NCI-H2196 treated with DMSO at 0.1 percent for 48 hours (cell line): ENCODE results near the gene CISH.
A peak's percentile ranks its signal among the peaks of the same experiment; 100 is the strongest.

ENCODE experiments used
- DNase-seq: peaks from one replicate; lab custom pipeline; 2025; ENCODE audit not compliant: unreplicated experiment; lab: John Stamatoyannopoulos, UW

Gene CISH

DNA sequence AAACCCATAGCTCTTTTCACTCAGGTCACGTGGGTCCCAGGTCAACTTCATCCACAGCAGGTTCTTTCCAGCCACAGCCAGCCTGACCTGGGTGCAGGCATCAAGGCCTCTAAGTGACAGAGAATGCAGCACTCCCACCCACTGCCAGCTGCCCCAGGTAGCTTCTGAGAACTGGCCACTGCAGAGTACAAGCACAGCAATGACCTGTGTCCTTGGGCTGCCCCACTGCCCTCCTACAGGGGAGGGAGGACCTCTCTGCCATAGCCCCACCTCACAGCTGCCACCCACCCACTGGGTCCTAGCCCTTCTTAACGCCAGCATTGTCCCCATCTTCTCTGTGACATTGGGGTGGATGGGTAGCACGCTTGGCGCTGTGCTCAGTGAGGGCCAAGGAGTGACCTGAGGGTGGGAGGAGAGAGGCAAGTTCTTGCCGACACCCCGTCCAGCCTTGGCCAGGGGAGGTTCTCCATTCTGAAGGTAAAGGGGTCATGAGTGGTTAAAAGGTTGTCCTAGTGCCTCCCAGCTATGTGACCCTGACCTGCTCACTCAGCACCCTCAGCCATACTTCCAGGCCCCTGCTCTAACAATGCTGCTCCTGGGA is 12.4 kb downstream of the CISH start:
- DNase-seq: no peak

DNA sequence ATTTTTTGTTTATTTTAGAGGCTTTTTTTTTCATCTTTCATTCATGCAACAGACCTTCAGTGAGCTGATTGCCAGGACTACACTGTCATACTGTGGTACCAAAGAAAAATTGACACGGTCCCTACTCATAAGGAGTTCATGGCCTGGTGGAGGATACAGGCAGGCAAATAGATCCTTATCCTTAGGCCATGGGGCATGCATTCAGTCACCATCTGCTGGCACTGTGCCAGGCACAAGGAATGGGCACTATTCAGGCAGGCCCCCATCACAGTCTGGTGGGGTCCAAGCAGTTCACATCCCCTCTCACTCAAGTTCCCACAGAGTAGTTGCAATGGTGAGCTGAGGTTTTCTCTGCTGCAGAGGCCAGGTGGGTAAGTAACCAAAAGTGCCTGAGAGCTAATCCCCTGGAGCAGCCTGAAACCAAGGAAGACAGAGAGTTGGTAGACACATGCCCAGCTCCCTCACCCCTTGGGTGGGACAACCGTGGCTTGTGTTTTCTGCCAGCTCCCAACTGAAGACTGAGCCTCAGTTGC is 17.3 kb downstream of the CISH start:
- DNase-seq: no peak

DNA sequence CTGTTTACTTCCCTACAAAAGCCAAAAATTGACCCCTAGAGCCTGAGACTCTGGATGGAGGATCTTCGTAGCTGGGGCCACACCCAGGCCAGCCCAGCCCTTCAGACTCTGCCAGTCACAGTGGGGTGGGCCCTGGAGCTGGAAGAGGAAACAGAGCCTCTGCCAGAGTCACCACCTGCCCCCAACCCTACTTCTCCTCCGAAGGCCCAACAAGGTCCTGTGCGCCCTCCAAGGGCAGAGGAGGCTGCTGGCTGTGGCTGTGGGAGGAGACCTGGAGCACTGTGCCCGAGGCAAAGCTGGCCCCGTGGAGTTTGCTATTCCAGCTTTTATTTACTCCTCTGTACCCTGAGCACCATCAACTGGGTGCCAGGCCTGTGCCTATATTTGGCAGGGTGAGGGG is 19.0 kb downstream of the CISH start:
- DNase-seq: no peak

DNA sequence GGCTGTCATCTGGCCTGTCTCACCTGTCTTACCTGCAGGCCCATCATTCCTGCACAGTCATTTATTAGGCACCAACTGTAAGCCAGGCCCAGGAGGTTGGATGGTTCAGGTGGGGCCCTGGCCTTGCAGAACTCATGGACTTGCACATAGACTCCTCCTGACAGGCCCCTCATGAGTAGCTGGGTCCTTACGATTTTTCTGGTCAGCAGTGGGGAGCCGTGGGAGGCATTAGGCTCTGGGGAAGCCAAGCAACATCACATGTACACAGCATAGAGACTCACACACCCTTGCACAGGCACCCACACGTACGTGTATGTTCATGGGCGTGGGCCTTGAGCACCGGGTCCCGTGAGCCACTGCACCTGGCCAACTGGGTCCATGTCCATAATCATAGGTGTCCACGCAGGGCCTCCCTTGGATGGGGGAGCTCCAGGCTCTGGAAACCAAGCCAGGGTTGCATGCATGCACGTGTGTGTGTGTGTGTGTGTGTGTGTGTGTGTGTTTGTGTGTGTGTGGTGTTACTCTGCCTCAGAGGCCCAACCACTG is 20.3 kb downstream of the CISH start:
- DNase-seq: no peak

DNA sequence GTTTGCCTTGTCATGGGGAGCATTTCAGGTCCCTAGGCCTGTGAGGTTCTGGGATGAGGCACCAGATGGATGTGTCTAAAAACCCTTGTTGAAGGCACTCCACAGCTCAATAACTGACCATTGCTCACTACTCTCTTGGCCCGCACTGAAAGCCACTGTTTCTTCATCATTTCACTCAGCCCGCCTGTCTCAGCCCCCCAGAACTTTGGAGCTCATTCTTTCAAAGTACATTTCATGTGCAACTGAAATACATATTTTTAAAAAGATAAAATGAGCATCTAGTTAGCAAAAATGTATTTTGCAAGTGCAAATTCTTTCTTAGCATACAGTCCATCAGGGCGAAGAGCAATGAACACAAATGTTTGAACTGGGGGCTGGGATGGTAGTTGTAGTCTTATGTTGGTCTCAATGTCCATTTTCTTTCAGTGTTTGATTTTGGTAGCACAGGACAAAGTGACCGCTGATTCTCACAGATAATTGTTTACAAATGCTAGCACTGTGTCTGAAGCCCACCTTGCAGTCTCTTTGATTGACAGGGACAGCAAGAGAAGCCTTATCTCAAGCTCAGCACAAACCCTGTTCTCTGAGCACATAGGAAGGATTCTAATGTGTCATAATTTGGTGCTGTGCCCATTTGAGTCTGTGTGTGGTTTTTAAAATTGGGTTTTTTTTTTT is 22.7 kb downstream of the CISH start:
- no peak for DNase-seq

DNA sequence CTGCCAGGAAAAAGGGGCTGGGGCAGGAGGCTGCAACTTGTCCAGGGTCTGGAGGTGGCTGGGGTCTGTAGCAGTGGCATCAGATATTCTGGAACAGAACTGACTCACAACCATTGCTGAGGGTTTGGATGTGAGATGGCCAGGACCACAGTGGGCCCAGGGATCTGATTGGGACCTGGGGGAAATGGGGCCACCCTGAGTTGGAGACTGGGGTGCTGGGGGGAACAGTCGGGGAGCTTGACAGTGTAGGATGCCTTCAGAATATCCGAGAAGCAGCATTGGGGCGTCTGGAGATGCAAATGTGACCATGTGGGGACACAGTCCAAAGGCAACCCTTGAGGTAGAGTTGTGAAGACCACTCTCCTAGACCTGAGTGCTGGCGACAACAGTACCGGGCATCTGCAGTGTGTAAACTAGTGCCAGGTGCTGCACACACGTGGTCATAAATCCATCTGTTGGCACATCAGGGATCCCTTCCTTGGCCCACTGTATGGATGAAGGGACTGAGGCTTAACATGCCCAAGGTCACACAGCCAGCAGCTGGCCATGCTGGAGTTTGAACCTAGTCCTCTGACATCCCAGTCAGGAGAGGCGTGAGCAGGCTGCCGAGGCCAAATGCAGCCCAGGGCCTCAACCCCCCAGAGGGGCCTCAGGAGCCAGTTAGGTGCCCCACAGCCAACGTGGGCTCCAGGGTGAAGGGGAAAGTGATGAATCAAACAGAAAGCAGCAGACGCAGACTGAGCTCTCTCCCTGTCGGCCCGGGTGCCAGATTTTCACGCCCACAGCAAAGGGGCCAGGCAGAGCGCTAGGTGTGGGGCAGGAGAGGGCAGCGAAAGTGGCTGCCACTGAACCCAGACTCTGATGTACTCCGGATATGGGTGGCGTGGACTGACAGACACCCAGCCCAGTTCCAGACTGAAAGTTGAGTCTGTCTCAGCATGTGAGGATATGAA is 23.5 kb downstream of the CISH start:
- DNase-seq: no peak

DNA sequence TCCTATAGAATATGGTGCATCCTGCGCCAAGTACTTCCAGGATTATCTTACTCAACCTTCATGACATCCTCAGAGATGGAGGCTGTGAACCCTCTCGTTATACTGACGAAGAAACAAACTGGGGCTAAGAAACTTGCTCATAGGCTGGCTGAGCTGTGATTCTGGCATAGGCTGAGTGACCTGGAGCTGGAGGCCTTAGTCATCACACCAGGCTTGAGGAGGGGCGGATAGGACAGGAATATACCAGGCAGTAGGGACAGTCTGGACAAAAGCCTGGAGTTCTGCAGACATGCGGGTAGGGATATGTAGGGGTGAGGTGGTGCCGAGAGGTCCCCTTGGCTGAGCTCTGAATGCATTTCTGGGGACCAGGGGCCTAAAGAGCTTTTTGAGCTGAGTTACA is 24.2 kb downstream of the CISH start:
- no peak for DNase-seq

DNA sequence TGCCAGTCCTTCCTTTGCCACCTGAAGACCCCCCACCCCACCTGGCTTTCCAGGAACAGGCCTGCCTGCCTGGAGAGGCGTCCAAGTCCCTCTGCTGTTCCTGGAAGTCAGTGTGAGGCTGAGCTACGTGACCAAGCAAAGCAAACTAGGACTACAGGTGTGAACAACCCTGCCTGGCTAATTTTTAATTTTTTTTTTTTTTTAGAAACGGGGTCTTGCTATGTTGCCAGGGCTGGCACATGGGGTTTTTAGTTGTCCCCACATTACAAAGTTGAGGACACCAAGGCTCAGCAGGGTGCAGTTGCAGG is 24.9 kb downstream of the CISH start:
- no peak for DNase-seq

DNA sequence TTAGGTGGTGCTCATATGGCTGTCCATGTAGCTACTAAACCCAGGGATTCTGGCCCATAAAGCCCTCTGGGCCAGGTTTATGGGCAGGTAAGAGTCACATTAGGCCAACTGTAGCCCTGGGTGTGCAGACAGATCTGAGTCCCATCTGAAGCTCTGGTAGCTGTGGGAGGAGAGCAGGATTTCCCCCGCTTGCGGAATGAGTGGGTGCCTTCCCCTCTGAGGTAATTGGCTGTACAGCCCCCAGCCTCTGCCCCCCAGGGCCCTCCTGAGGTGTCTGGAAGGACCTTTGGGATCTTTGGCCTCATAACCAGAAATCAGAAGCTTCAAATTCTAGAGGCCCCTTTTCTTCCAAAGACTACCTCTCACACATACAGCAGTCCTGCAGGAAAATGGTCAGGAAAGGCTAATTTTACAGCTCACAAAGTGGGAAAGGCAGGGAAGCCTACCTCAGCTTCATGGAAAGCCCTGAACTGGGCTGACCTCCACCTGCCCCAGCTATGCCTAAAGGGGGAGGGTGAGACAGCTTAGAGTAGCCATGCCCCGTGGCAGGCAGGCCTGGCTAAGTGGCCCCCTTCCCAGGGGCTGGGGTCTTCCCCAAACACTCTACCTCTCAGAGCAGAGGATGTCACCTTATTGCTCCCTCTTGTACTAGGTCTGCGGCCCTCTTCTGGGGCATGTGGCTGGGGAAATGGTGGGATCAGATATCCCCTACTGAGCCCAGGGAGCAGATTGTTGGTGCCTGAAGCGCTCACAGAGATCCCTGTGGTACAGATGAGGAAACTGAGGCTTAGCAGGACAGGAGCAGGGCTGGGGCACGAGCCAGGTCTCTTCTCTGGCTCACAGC is 25.4 kb downstream of the CISH start:
- no peak for DNase-seq

DNA sequence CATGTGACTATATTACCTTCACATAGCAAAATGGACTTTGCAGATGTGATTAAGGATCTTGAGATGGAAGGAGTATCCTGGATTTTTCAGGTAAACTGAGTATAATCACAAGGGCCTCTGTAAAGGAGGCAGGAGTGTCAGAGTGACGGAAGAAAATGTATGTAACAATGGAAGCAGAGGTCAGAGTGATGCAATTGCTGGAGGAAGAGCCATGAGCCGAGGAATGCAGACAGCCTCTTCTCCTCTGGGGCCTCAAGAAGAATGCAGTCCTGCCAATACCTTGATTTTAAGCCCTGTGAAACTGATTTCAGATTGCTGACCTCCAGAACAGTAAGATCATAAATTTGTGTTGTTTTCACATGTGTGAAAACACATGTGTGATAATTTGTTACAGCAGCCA is 27.2 kb downstream of the CISH start:
- no peak for DNase-seq

DNA sequence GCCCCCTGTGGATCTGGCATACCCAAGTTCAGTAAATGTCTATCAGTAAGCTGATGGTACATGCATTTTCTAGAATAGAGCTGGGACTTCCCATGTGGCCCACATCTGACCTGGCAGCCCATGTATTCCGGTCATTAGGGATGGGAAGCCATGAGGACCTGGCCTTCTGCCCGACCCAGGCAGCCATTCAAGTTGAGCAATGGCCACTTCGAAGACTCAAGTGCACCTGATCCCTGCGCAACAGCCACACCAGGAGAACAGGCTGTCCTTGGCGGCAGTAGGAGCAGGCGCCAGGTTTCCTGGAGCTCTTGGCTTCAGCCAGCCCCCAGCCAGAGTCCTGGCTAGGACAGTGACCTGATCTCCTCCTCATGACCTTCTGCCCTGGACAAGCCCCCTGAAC is 27.7 kb downstream of the CISH start:
- peak; percentile 49 for DNase-seq

DNA sequence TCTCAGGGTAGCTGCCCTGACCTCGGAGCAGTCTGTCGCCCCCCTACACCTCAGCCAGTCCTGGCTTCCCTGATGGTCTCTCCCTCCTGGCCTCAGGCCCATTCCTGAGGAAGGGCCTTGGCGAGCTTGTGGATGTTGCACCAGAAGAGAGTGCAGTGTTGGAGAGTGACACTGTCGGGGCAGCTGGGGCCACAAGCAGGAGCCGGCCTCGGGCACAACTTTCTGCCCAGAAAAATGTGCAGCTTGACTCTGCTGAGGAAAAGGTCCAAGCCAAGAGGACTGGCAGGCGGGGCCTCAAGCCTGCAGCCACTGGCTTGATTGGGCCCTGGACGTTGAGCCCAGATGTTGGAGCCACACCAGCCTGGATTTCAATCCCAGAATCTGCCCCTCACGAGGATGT is 29.5 kb downstream of the CISH start:
- no peak for DNase-seq

DNA sequence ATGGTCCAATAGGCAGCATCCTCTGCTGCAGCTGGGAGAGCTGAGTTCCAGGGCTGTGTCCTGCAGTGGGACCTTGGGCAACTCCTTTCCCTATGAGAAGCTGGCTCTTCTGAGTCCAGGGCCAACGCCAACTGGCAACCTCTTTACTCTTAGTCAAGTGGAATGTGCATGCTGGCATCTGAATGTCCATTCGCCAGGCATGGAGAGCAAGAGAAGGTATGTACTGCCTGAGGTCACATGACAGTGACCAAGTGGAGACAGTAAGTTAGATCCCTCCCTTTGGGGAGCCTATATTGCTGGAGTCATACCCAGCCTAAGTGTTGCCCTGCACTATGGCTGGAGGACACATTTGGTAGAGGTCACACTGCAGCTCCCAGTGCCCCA is 30.1 kb downstream of the CISH start:
- no peak for DNase-seq

DNA sequence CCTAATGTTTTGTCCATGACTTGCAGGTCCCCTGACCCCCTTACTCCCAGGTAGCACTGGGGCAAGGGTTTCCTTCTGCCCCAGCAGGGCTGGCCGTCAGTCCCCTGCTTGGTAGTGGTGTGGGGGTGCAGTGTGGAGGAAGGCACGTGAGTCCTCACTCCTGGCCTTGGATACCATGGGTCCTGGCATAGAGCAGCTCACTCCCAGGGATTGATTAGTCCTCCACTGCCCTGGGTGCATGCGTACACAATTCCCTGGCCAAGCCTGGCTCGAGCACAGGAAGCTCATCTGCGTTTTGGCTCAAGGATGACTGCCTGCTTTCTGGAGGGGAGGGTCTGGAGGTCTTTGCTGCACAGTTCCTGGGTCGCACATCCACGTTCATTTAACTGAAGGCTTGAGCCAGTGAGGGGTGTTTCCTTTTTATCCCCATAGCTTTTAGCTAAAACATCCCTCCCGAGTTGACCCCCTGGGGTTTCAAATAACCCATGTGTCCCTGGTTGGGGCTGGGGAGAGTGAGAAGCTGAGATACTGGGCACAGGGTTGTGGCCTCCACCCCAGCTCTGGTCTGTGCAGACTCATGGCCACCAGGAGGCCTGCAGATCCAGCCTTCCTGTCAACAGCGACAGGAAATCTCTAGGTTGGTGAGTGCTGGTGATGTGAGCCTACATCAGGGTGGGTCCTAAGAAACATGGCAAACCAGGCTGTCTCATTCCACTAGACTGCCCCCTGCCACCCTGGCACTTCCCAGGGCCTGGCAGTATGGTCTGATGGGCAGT is 30.7 kb downstream of the CISH start:
- no peak for DNase-seq

DNA sequence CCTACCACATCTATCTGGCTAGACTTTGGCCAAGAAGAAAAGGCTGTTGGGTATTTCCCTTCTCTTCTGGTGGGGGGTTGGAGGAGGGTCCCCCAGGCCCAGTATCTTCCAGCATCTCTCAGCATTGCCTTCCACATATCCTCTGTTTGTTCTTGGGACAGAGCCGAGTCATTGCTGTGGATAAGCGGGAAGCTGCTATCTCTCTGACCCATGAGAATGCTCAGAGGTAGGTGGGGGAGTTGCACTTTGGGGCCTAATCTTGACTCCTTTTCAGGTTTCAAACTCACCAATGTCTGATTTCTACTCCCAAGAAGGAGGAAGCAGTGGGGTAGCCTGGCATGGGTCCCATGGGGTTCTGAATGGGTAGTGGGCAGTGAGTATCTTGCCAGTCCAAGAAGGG is 34.2 kb downstream of the CISH start:
- no peak for DNase-seq

DNA sequence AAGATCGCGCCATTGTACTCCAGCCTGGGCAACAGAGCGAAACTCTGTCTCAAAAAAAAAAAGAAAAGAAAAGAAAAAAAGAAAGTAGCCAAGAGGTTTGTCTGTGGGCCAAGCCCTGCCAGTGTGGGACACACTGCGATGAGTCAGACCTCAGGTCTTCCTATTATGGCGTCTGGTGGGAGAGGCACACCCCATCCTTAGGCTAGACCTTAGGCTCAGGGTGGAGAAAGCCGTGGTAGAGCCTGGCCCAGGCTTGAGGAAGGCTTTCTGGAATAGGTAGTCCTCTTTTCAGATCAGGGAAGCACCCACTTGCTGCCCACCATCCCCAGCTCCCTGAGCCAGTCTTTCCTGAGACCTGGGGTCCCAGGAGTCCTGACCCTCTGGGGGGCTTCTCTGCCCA is 36.2 kb downstream of the CISH start:
- DNase-seq: no peak

DNA sequence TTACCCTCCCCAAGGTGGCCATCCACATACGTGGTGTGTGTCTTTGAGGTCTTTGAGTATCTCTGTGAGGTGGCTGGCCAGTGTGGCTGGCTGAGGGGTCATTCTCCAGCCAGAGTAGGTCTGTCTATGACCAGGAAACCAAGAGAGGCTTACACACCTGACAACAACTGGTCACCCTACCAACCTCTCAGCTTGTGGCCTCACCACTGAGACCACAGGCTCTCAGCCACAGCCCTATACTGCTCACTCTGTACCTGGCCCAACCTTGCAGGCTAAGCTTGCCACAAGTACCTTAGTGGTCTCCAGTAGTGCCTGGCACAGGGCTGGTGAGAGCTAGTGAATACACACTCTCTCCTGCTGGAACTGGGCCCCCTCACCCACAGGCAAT is 37.1 kb downstream of the CISH start:
- DNase-seq: no peak

DNA sequence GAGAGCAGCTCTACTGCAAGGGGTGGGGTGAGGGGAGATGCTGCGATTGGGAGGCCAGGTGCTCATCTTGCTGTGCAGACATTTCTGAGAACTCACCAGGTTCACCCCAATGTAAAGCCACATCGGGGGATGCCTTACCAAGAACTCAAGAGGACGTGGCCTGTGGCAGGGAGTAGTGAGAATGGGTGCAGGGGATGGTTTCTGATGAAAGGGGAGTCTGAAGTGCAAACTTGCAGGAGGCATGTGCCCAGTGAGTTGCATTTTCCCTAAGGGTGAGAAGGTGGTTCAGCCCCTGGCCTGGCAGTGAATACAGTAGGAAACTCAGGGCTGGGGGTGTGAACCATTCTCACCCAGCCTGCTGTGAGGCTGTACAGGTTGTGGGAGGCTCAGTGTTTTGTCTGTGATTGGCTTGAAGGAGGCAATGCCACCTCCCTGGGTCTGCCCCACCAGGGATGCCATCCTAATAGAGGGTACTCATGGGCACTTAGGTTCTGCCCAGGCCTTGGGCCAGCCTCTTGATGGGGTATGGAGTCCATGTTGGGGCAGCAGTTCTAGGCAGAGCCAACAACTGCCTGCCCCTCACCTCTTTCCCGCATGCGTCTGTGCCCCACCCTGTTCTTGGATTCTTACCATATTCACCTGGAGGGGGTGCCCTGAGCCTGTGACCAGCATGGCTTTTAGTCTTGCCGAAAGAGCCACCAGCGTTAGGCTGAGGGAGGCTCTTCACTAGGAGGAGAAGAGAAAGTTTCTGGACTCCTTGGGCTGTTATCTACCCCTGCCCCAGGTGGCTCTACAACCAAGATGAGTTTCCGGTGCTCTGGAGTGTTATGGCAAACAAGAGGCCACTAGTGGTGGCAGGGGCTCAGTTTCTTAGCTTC is 37.8 kb downstream of the CISH start:
- no peak for DNase-seq

DNA sequence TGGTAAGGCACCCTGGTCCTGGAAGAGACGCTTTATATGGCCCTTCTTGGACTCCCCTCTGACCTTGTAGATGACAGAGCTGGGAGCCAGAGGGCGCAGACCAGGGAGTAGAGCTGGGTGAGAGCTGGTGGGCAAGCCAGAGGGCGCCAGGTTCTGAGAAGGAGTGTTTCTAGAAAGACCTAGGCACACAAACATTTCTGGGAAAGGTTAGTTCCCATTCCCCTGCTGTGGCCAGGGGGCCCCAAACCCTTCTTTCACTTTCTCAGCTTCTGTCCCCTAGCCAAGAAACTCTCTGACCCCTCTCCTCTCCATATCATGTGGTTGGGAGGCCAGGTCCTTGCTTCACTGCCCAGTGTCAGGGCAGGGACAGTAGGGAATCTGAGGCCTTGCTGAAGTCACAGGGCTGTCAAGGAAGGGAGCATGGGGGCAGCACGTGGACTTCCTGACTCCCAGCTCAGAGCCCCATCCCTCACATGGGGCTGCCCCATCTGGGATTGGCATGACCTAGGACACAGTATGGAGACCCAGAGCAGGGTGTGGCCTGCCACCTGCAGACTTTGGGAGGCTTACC is 38.7 kb downstream of the CISH start:
- DNase-seq: no peak
